ENCODE data around the gene TP53RK. TPM values are rescaled to one million over a fixed set of nuclear protein-coding genes. Genes with fewer than 3 reads are reported as not detected.
A peak's percentile ranks its signal among the peaks of the same experiment; 100 is the strongest.

TP53RK gene
- total and polyA plus RNA-seq, 2 of the 13 experiments (the other 11 are each of a cell fraction or from before 2014, with no cell fraction given): 12.9 to 25.5 TPM

DNA sequence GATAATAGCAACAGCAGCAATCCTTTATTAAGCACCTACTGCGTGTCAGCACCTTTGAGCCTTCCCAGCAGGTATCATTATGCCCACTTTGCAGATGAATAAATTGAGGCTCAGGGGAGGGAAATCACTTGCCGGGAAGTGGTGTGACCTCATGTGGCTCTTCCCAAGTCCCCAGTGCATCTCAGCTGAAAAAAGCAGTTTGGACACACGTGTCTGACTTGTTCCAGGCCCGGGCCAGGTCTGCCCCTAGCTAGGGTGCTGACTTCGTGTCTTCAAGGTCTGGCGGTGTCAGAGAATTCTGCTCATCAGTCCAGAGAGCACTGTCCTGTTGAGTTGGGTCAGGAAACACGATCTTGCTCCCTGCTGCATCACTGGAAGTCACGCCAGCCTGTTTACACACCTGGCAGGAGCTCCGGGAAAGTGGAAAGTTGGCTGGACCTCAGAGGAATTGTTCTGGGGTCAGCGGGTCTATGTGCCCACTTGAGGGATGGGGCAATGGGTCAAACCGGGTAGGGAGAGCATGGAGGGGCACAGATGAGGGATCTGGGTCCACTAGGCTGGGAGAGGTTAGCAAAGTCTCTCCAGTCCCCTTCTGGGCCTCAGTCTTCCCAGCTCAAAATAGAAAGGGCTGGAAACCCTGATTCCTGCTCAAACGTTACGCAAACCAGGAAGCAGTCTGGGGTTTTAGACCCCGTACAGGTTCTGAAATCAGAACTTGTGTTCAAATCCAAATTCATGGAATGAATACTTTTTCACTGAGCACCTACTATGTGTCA, 48.5 kb downstream of the TP53RK start (continued):
- no peak for TF ChIP-seq SIN3A (IDR thresholded peaks at IDR 0.05; ENCODE audit: borderline replicate concordance, low read depth, low read length)
- TF ChIP-seq, protein P1, sequence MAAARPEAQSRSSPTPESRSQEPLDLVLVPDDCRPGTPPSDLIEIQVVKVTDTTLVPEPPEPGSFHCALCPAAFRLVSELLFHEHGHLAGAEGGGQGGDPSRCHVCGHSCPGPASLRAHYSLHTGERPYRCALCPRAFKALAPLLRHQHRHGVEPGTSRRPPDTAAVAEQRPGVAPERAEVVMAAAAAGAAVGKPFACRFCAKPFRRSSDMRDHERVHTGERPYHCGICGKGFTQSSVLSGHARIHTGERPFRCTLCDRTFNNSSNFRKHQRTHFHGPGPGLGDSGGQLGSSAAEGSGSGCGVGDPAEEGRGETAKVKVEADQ (CRISPR knock-in tag; IDR thresholded peaks at IDR 0.05; ENCODE audit: borderline replicate concordance): peak; percentile 32; the same call in 1 of the 2 replicates
- TF ChIP-seq NFRKB (IDR thresholded peaks at IDR 0.05): no peak
- 0 out of 2 replicates have a peak, but pooled peaks have one; percentile 34 for TF ChIP-seq GLI4 (CRISPR knock-in tag; IDR thresholded peaks at IDR 0.05; ENCODE audit: borderline replicate concordance)
- no peak for TF ChIP-seq ZNF75D (CRISPR knock-in tag; IDR thresholded peaks at IDR 0.05; ENCODE audit: borderline replicate concordance)
- TF ChIP-seq ZC3H4 (CRISPR knock-in tag; IDR thresholded peaks at IDR 0.05; ENCODE audit: borderline replicate concordance): no peak
- peak; percentile 46; the same call in 1 of the 2 replicates for TF ChIP-seq CREM (IDR thresholded peaks at IDR 0.05)
- TF ChIP-seq CREM (CRISPR knock-in tag; IDR thresholded peaks at IDR 0.05): no peak
- no peak for TF ChIP-seq SOX6 (IDR thresholded peaks at IDR 0.05)
- peak; percentile 90 for TF ChIP-seq SOX6 (CRISPR knock-in tag; IDR thresholded peaks at IDR 0.05)
- TF ChIP-seq, protein P2, sequence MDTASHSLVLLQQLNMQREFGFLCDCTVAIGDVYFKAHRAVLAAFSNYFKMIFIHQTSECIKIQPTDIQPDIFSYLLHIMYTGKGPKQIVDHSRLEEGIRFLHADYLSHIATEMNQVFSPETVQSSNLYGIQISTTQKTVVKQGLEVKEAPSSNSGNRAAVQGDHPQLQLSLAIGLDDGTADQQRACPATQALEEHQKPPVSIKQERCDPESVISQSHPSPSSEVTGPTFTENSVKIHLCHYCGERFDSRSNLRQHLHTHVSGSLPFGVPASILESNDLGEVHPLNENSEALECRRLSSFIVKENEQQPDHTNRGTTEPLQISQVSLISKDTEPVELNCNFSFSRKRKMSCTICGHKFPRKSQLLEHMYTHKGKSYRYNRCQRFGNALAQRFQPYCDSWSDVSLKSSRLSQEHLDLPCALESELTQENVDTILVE (CRISPR knock-in tag; IDR thresholded peaks at IDR 0.05): peak; percentile 49; the same call in 1 of the 2 replicates
- no peak for TF ChIP-seq TCF7L2 (IDR thresholded peaks at IDR 0.05; ENCODE audit: low read depth, low read length)
- TF ChIP-seq, protein P3, sequence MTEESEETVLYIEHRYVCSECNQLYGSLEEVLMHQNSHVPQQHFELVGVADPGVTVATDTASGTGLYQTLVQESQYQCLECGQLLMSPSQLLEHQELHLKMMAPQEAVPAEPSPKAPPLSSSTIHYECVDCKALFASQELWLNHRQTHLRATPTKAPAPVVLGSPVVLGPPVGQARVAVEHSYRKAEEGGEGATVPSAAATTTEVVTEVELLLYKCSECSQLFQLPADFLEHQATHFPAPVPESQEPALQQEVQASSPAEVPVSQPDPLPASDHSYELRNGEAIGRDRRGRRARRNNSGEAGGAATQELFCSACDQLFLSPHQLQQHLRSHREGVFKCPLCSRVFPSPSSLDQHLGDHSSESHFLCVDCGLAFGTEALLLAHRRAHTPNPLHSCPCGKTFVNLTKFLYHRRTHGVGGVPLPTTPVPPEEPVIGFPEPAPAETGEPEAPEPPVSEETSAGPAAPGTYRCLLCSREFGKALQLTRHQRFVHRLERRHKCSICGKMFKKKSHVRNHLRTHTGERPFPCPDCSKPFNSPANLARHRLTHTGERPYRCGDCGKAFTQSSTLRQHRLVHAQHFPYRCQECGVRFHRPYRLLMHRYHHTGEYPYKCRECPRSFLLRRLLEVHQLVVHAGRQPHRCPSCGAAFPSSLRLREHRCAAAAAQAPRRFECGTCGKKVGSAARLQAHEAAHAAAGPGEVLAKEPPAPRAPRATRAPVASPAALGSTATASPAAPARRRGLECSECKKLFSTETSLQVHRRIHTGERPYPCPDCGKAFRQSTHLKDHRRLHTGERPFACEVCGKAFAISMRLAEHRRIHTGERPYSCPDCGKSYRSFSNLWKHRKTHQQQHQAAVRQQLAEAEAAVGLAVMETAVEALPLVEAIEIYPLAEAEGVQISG (CRISPR knock-in tag; IDR thresholded peaks at IDR 0.05): peak; percentile 40; the same call in 1 of the 2 replicates
- peak; percentile 80; the same call in 1 of the 2 replicates for TF ChIP-seq DPF2 (CRISPR knock-in tag; IDR thresholded peaks at IDR 0.05; ENCODE audit: borderline replicate concordance, low read depth)
- TF ChIP-seq, protein P4, sequence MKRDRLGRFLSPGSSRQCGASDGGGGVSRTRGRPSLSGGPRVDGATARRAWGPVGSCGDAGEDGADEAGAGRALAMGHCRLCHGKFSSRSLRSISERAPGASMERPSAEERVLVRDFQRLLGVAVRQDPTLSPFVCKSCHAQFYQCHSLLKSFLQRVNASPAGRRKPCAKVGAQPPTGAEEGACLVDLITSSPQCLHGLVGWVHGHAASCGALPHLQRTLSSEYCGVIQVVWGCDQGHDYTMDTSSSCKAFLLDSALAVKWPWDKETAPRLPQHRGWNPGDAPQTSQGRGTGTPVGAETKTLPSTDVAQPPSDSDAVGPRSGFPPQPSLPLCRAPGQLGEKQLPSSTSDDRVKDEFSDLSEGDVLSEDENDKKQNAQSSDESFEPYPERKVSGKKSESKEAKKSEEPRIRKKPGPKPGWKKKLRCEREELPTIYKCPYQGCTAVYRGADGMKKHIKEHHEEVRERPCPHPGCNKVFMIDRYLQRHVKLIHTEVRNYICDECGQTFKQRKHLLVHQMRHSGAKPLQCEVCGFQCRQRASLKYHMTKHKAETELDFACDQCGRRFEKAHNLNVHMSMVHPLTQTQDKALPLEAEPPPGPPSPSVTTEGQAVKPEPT (CRISPR knock-in tag; IDR thresholded peaks at IDR 0.05; ENCODE audit: low read depth): peak; percentile 63; the same call in 1 of the 2 replicates
- TF ChIP-seq MYNN (CRISPR knock-in tag; IDR thresholded peaks at IDR 0.05; ENCODE audit: low read depth): no peak; the same call in 1 of the 2 replicates
- TF ChIP-seq, protein P5, sequence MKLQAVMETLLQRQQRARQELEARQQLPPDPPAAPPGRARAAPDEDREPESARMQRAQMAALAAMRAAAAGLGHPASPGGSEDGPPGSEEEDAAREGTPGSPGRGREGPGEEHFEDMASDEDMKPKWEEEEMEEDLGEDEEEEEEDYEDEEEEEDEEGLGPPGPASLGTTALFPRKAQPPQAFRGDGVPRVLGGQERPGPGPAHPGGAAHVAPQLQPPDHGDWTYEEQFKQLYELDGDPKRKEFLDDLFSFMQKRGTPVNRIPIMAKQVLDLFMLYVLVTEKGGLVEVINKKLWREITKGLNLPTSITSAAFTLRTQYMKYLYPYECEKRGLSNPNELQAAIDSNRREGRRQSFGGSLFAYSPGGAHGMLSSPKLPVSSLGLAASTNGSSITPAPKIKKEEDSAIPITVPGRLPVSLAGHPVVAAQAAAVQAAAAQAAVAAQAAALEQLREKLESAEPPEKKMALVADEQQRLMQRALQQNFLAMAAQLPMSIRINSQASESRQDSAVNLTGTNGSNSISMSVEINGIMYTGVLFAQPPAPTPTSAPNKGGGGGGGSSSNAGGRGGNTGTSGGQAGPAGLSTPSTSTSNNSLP (IDR thresholded peaks at IDR 0.05; ENCODE audit: low read depth, low read length): peak; percentile 26; the same call in 1 of the 2 replicates
- 0 out of 2 replicates have a peak, but pooled peaks have one; percentile 38 for TF ChIP-seq MAZ (IDR thresholded peaks at IDR 0.05; ENCODE audit: borderline replicate concordance, low read depth, low read length)
- peak; percentile 45; the same call in 1 of the 2 replicates for TF ChIP-seq MAZ (CRISPR knock-in tag; IDR thresholded peaks at IDR 0.05; ENCODE audit: low read depth)
- TF ChIP-seq RFX1 (IDR thresholded peaks at IDR 0.05): no peak
- peak; percentile 97 for TF ChIP-seq RARA (CRISPR knock-in tag; IDR thresholded peaks at IDR 0.05)
- peak; percentile 58; the same call in 1 of the 2 replicates for TF ChIP-seq ZNF605 (CRISPR knock-in tag; IDR thresholded peaks at IDR 0.05)

All from HepG2 (cell line).